GF-D8 (cell line): ENCODE data around the gene CD247.

Source experiments
- DNase-seq: peaks from one replicate; lab custom pipeline; 2025; lab: John Stamatoyannopoulos, UW

The CD247 gene

GRCh38 chr1:167511374-167511986, 6.8 kb downstream of the CD247 start:
- DNase-seq, result no peak

GRCh38 chr1:167510881-167511280, 7.4 kb downstream of the CD247 start:
- DNase-seq, result no peak

DNA sequence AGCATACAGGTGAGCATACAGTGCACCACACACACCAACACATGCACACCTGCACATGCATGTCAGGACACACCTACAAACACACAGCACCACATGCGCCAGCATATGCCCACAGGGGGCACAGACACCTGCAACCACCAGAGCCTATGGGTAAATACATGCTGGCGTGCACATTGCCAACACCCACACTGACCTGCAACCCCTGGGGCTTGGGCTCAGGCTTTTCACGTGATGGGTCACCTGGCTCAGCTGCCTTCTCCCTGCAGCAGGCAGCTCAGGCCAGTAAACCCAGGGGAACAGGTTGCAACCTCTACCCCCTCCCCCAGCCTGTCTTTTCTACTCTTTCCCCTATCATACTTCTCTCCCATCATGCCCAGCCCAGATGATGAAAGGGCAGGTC, 8.1 kb downstream of the CD247 start:
- DNase-seq, result no peak

- no peak for DNase-seq
Observed at GRCh38 chr1:167509587-167509986, 8.7 kb downstream of the CD247 start.

- no peak for DNase-seq
Observed at GRCh38 chr1:167507719-167508118, 10.6 kb downstream of the CD247 start.

DNA sequence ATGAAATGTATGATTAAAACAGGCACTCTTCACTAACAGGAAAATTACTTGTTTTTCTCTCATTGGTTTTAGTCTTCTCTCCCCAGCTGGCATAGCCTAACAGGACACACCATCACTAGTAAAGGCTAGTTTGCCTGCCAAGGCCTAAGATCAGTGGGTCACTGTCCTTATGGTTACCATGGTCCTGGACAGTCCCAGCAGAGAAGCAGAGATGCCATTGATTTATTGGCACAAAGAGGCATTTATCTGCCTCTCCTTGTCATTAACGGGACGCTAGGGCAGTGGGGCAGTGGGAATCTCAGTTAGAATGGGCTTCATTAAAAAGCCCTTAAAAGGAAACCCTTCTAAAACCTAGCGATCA, 13.9 kb downstream of the CD247 start:
- DNase-seq, result no peak

DNA sequence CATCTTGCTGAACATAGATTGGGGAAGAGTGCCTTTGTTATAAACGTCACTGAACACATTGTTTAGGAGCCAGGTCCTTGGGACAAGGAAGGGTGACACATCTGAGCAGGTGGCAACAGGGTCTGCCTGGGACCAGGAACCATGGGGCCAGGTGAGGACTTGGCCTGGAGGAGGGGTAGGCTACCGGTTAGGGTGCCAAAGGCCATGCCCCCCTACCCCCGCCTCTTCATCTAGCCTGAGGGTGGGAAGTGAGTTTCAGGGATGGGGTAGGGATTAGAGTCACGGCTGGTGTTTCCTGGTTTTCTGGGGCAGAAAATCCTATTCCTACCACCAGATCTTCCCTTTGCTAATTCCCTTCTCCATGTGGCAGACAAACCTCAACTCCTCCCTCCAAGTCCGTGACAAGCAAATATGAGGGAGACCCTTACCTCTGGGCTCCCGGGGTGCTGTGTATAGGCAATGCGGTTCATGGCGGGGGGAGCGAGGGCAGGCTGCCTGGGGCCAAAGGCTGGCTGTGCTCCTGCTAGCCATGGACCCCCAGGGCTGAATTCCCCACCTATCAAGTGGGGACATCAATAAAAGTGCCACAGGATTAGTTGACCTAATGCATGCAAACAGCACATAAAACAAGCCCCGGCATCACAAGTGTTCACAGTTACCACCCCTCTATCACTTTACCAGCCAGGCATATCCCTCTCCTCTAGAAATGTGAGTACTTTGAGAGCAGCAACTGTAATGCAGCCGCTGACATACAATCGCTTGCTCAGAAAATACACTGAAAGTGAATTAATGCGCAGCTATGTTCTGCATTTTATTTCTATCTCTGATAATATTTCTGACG, 14.5 kb downstream of the CD247 start:
- no peak for DNase-seq

GRCh38 chr1:167502719-167503462, 15.4 kb downstream of the CD247 start:
- no peak for DNase-seq

DNA sequence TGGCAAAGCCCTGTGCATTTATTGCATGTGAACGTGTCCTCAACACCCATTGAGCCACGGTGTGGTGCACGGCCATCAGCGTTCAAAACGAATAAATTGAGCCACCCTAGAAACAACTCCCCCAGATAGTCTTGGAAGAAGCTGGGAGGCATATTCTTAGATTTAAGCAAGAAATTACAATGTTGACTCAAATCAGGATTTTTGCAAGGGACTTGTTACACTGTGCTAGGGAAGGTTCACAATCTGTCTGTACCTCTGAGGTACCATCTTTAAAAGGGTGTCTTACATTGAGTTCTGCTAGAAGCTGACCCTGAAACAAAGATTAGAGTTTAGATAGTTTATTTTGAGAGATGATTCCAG, 16.2 kb downstream of the CD247 start:
- no peak for DNase-seq

GRCh38 chr1:167501515-167502191, 16.7 kb downstream of the CD247 start:
- no peak for DNase-seq

DNA sequence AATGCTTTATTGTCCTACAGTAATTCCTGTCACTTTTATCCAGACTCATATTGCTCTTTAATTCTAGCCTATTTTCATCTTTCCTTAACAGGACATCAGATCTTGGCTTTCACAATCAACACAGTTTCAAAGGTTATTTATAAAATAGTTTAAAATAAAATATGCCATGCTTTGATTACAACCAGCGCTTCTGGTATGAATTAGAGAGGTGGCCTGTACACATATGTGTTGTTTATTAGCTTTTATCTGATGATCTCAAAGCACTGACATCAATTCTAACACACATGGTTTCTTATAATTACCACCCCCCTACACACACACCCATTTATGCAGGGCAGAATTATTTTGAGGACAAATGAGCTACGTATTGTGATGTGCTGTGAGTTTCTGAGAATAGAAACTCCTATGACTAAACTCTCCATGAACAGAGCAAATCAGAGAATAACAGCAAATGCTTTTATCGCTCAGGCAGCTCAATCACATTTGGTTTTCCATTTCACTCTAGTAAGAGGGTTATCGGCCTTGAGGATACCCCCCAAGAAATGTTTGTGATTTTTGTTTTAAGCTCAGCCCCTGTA, 18.0 kb downstream of the CD247 start:
- no peak for DNase-seq

- DNase-seq, result no peak
Observed at GRCh38 chr1:167499664-167500101, 18.6 kb downstream of the CD247 start.

- DNase-seq, result no peak
Observed at GRCh38 chr1:167499106-167499505, 19.2 kb downstream of the CD247 start.

DNA sequence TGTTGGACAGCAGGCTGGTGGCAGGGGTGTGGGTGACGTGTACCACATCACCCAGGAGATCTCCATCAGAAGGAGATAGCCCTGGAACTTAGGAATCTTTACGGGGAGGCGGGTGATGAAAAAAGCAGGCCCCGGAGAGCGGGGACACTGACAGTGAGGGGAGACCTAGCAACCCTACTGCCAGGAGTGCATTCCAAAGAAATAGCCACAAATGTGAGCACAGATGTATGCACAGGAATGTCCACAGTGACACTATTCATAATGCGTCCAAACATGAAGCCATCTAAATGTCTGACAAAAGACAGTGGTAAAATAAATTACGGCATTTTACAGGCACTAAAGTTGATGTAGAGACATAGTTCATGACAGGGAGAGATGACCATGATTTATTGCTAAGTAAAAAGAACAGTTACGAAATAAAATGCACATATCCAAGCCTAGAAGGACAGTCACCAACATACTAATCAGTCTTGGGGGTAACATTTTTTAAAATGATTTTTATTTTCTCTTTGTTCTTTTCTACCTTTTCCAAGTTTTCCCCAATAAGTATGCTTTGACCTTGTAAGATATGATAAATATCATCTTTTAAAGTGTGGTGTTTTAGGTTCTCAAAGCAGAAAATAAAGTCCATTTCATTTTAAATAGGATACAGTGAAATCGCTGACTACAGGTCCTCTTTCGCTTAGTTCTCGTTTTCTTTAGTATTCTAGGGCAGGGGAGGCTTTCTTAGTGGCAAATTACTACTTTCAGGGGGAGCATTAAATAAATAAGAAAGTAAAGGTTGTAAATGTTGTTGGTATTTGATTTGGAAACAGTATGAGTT, 21.3 kb downstream of the CD247 start:
- no peak for DNase-seq

GRCh38 chr1:167493372-167493771, 25.0 kb downstream of the CD247 start:
- no peak for DNase-seq

- no peak for DNase-seq
Observed at GRCh38 chr1:167492481-167492910, 25.8 kb downstream of the CD247 start.

DNA sequence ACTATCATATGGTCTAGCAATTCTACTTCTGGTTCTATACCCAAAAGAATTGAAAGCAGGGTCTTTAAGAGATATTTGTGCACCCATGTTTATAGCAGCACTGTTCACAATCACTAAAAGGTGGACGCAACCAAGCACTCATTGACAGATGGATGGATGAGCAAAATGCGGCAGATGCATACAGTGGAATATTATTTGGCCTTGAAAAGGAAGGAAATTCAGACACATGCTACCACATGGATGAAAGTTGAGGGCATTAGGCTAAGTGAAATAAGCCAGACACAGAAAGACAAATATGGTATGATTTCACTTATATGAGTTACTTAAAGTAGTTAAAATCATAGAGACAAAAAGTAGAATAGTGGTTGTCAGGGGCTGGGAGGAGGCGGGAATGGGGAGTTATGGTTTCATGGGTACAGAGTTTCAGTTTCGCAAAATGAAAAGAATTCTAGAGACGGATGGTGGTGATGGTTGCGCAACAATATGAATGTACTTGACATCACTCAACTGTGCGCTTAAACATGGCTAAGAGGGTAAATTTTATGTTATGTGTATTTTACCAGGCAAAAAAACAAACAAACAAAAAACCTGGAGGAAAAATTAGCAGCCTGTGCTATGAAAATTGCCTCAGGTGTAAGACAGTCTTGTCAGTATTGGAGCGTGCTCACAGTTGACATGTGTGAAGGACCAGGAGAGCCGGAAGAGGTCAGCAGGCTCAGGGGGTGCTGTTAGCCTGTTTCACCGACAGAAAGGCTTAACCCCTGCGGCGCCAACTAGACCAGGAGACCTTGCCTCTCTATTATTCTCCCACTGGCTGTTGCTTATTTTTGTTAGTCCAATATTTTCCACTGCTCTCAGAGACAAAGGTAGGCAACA, 26.5 kb downstream of the CD247 start:
- no peak for DNase-seq

DNA sequence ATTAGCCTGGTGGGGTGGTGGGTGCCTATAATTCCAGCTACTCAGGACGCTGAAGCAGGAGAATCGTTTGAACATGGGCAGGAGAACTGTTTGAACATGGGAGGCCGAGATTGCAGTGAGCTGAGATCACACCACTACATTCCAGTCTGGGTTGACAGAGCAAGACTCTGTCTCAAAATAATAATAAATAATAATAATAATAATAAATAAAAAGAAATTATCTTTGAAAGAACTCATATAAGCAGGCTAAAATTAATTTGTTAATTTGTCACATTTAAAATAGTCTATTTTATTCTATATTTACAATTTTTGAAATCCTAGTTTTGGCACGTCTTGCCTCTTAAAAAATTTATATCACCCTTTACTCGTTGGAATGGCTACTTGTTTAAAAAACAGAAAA, 27.6 kb downstream of the CD247 start:
- no peak for DNase-seq

GRCh38 chr1:167489571-167490340, 28.6 kb downstream of the CD247 start:
- no peak for DNase-seq
